Activated T-helper 2 cell treated with anti-CD3 and anti-CD28 coated beads, Interferon-gamma antibody, Interleukin-2, Interleukin-4, amounts not matched to agents 10 μg/mL and 5 μg/mL and 100 μg/mL, durations not matched to agents 14 hours and 24 hours and 36 hours (primary cell): ENCODE results near the gene BEND3. TPM values are rescaled to one million over a fixed set of nuclear protein-coding genes. Genes with fewer than 3 reads are reported as not detected.
"Not testable (repeated sequence)": the region's sequence is repeated elsewhere in the genome, so short reads cannot be mapped to it uniquely, and the experiment has no call there.

ENCODE experiments used
- DNase-seq: peaks from one replicate; pipeline ENCODE4 v3.0.0; 2021; ENCODE audit warnings: low spot score
- H3K27ac Mint-ChIP-seq: one replicate; pipeline ENCODE4 v1.8.0; 2021; ENCODE audit warnings: mixed read lengths
- H3K27me3 Mint-ChIP-seq: one replicate; pipeline ENCODE4 v1.8.0; 2021; ENCODE audit warnings: low read depth, mixed read lengths
- H3K36me3 Mint-ChIP-seq: one replicate; pipeline ENCODE4 v1.8.0; 2021; ENCODE audit warnings: low read depth, mixed read lengths
- H3K4me1 Mint-ChIP-seq: one replicate; pipeline ENCODE4 v1.8.0; 2021; ENCODE audit warnings: low read depth, mixed read lengths
- H3K4me3 Mint-ChIP-seq: one replicate; pipeline ENCODE4 v1.8.0; 2021; ENCODE audit warnings: low read depth, mild to moderate bottlenecking, moderate library complexity, mixed read lengths
- H3K9me3 Mint-ChIP-seq: one replicate; pipeline ENCODE4 v1.8.0; 2021; ENCODE audit warnings: mixed read lengths
- intact Hi-C: fragments of 100-400 bp; cut with micrococcal nuclease; formaldehyde crosslinking; loops from one replicate; pipeline ENCODE4 v1.15.1; 2023
- total RNA-seq: library from RNA; stranded (reverse); gene quantifications from 2 replicates; pipeline ENCODE4 v1.2.3, GENCODE V29; 2022

The BEND3 gene
- total RNA-seq, 1 donor from 2014 or later: 15.2 TPM

GRCh38 chr6:107101211-107101610 lies 14.1 kb downstream of the BEND3 start:
- Mint-ChIP-seq H3K36me3 (peaks cover 16% of the 10 kb centered on the region), H3K27ac (no peak overlapping the region), H3K4me3 (no peak overlapping the region), H3K4me1 (peaks cover 14% of the 10 kb centered on the region), H3K9me3 (no peaks in the 10 kb centered on the region), H3K27me3 (no peaks in the 10 kb centered on the region)
- no peak for DNase-seq
- intact Hi-C loops: no loop called here

DNA sequence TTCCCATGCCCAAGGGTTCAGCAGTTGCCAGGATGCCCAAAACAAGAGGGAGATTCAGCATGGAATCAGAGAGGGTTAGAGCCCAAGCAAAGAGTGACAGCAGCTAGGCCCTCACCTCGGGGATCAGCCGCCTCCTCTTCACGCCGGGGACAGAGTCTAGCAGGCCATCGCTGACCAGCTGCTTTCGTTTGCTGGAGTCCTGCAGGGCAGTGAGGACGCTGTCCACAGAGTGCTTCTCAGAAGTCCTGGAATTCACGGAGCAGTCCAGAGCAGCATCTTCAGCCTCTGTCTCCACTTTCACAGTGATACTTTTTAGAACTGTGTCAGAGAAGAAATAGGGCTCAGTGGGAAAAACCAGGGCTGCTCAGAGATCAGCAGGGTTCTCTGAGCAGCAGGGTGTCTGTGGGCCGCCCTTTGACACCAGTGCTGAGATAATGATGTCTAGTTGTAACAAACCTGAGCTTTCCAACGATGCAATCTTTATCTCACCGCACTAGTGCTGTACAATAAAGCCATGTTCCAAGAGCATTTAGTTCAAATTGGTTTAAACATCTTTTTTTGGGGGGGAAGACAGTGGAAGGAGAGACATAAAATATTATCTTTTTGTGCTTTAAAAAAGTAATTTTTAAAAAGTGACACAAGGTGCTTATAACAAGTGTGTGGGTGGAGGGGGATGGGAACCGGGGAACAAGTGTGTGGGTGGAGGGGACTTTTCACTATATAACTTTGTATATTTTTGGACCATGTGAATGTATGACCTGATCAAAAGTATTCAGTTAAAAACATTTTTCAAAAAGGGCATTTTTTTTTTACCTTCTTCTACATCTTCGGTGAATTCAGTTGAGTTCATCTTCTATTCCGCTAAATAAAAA lies 16.6 kb downstream of the BEND3 start:
- intact Hi-C loops: no loop called here
- peak overlapping the region; percentile 38 for H3K27ac Mint-ChIP-seq
- H3K4me3 Mint-ChIP-seq: no peak overlapping the region
- H3K27me3 Mint-ChIP-seq: no peaks in the 10 kb centered on the region
- H3K9me3 Mint-ChIP-seq: no peaks in the 10 kb centered on the region
- no peak for DNase-seq
- peaks cover 14% of the 10 kb centered on the region for H3K4me1 Mint-ChIP-seq
- peaks cover 21% of the 10 kb centered on the region for H3K36me3 Mint-ChIP-seq

GRCh38 chr6:107084459-107084858 lies 30.9 kb downstream of the BEND3 start:
- not testable (repeated sequence) for H3K4me3 Mint-ChIP-seq, DNase-seq, H3K27me3 Mint-ChIP-seq, H3K27ac Mint-ChIP-seq, H3K9me3 Mint-ChIP-seq
- Mint-ChIP-seq H3K36me3 (peaks cover 57% of the 10 kb centered on the region), H3K4me1 (peaks cover 35% of the 10 kb centered on the region)
- intact Hi-C loops: loop anchor here (5.0 kb wide), 2 partner anchors 33 to 52 kb away; partner anchors contain the start of gene BEND3

DNA sequence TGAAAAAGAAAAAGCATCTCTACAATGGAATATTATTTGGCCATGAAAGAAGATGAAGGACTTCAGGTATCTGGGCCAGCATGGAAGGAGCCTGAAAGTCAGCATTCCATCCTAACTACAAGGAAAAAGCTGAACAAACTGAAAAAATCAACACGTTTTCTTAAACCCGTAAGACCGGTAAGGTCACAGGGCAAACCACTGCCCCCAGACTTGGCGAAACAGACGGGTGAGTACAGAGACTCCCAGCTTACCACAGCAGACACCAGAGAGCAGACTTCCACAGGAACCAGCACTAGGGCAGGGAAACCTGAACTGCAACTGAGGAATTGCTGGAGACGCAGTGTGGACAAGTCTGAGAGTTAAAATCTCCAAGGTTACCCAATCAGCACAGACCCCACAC lies 31.4 kb downstream of the BEND3 start:
- Mint-ChIP-seq H3K27ac (no peak overlapping the region), H3K36me3 (peaks cover 57% of the 10 kb centered on the region), H3K4me1 (peaks cover 37% of the 10 kb centered on the region), H3K27me3 (no peaks in the 10 kb centered on the region), H3K9me3 (no peaks in the 10 kb centered on the region), H3K4me3 (no peak overlapping the region)
- DNase-seq: no peak
- intact Hi-C loops: loop anchor here (1.0 to 5.0 kb wide), 3 partner anchors 17 to 52 kb away; partner anchors contain the start of gene BEND3

DNA sequence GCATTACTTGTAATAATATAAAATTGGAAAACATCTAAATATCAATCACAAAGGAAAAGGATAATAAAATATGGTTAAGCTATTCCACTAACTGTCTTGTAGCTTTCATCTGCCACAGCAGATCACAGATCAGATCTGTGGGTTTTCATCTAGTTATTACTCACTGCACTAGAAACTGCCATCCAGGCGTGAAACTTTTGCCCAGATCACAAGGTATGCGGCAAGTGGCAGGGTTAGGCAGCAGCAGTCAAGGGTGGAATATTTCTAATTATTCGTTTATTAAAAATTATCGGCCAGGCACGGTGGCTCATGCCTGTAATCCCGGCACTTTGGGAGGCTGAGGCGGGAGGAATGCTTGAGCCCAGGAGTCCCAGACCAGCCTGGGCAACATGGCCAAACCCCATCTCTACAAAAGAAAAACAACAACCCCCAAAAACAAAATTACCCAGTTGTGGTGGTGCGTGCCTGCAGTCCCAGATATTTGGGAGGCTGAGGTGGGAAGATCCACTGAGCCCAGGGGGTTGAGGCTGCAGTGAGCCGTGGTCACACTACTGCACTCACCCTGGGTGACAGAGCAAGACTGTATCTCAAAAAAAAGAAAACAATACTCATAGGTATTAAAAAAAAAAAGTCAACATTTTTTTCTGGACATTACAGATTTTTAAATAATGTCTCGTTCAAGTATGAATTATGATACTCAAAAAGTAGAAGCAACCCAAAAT lies 32.1 kb downstream of the BEND3 start:
- Mint-ChIP-seq H3K27me3 (no peaks in the 10 kb centered on the region), H3K27ac (peak overlapping the region; percentile 33), H3K4me3 (no peak overlapping the region), H3K4me1 (peaks cover 38% of the 10 kb centered on the region), H3K36me3 (peaks cover 52% of the 10 kb centered on the region), H3K9me3 (no peaks in the 10 kb centered on the region)
- DNase-seq: peak; percentile 33
- intact Hi-C loops: loop anchor here (1.0 to 5.0 kb wide), 3 partner anchors 16 to 51 kb away; partner anchors contain the start of gene BEND3

GRCh38 chr6:107082045-107082444 lies 33.3 kb downstream of the BEND3 start:
- H3K36me3 Mint-ChIP-seq: peaks cover 45% of the 10 kb centered on the region
- peaks cover 36% of the 10 kb centered on the region for H3K4me1 Mint-ChIP-seq
- DNase-seq: no peak
- H3K4me3 Mint-ChIP-seq: no peak overlapping the region
- intact Hi-C loops: loop anchor here (5.0 kb wide), 2 partner anchors 35 to 50 kb away; partner anchors contain the start of gene BEND3
- H3K27ac Mint-ChIP-seq: peak overlapping the region; percentile 68
- no peaks in the 10 kb centered on the region for H3K27me3 Mint-ChIP-seq
- H3K9me3 Mint-ChIP-seq: no peaks in the 10 kb centered on the region

GRCh38 chr6:107080036-107080435 lies 35.3 kb downstream of the BEND3 start:
- Mint-ChIP-seq H3K4me3 (no peak overlapping the region), H3K9me3 (no peaks in the 10 kb centered on the region), H3K36me3 (peaks cover 37% of the 10 kb centered on the region), H3K27me3 (no peaks in the 10 kb centered on the region), H3K27ac (no peak overlapping the region), H3K4me1 (peaks cover 40% of the 10 kb centered on the region)
- DNase-seq: no peak
- intact Hi-C loops: loop anchor here (5.0 kb wide), 2 partner anchors 37 to 48 kb away; partner anchors contain the start of gene BEND3

DNA sequence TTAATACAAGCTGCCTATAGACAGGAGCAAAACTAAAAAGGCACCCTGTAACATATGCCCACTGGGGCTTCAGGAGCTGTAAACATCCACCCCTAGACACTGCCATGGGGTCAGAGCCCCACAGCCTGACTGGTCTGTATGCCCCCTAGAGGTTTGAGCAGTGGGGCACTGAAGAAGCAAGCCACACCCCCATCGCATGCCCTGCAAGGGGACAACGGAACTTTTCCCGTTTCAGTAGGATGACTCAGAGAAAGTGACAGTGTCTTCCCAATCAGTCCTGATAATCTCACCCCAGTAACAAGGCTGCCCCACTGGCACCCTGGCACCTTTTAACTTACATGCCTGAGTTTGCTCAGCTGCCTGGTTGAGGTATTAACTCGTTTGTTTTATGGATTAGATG lies 35.9 kb downstream of the BEND3 start:
- H3K36me3 Mint-ChIP-seq: peaks cover 31% of the 10 kb centered on the region
- intact Hi-C loops: no loop called here
- no peak for DNase-seq

DNA sequence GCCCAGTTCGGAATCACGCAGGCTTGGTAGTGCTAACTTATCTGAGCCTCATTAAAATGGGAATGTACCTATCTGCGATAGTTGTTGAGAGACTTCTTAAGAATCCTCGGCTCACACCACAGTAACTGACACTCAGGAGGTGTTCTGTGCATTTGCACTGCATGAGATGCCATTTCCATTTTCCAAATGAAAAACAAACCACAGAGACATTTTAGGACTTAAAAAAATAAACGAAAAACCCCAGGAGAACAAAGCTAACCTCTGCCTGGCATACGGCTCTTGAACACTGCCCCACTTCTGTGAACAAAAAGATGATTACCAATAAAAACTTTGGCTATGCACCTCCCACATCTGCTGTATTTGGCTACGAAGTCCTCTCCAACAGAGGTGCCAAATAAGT lies 37.6 kb downstream of the BEND3 start:
- Mint-ChIP-seq H3K27ac (no peak overlapping the region), H3K9me3 (no peaks in the 10 kb centered on the region), H3K27me3 (no peaks in the 10 kb centered on the region), H3K4me3 (no peak overlapping the region), H3K36me3 (peaks cover 14% of the 10 kb centered on the region), H3K4me1 (peaks cover 36% of the 10 kb centered on the region)
- no peak for DNase-seq
- intact Hi-C loops: no loop called here

More for the DNA sequence above, 35.9 kb downstream of the BEND3 start:
- Mint-ChIP-seq H3K4me1 (peaks cover 42% of the 10 kb centered on the region), H3K4me3 (no peak overlapping the region), H3K27ac (no peak overlapping the region), H3K27me3 (no peaks in the 10 kb centered on the region), H3K9me3 (no peaks in the 10 kb centered on the region)

DNA sequence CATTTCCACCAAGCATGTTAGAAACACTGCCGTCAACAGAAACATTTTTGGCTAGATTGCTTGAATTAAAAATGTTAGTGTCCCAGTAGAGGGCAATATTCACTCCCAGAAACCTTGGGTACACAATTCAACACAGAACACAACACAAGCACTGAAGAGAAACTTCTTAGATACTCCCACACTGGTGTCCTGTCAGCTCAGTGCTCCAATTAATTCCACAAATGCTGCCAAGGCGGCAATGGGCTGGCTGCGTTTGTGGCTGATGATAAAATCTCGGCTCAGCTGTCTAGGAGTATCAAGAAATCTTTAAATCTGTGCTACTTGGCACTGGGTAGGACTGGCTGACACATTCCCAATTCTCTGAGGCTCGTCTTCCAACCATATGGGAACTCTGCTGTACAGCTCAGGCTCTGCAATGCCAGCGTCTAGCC lies 39.3 kb downstream of the BEND3 start:
- Mint-ChIP-seq H3K9me3 (no peaks in the 10 kb centered on the region), H3K4me1 (peaks cover 25% of the 10 kb centered on the region), H3K4me3 (no peak overlapping the region), H3K27ac (no peak overlapping the region), H3K36me3 (peaks cover 8% of the 10 kb centered on the region), H3K27me3 (no peaks in the 10 kb centered on the region)
- no peak for DNase-seq
- intact Hi-C loops: no loop called here

- intact Hi-C loops: no loop called here
- Mint-ChIP-seq H3K9me3 (no peaks in the 10 kb centered on the region), H3K27ac (no peak overlapping the region), H3K36me3 (peaks cover 35% of the 10 kb centered on the region), H3K27me3 (no peaks in the 10 kb centered on the region), H3K4me1 (peaks cover 26% of the 10 kb centered on the region), H3K4me3 (no peak overlapping the region)
- DNase-seq: no peak
Observed at GRCh38 chr6:107070686-107071085, 44.6 kb downstream of the BEND3 start.

DNA sequence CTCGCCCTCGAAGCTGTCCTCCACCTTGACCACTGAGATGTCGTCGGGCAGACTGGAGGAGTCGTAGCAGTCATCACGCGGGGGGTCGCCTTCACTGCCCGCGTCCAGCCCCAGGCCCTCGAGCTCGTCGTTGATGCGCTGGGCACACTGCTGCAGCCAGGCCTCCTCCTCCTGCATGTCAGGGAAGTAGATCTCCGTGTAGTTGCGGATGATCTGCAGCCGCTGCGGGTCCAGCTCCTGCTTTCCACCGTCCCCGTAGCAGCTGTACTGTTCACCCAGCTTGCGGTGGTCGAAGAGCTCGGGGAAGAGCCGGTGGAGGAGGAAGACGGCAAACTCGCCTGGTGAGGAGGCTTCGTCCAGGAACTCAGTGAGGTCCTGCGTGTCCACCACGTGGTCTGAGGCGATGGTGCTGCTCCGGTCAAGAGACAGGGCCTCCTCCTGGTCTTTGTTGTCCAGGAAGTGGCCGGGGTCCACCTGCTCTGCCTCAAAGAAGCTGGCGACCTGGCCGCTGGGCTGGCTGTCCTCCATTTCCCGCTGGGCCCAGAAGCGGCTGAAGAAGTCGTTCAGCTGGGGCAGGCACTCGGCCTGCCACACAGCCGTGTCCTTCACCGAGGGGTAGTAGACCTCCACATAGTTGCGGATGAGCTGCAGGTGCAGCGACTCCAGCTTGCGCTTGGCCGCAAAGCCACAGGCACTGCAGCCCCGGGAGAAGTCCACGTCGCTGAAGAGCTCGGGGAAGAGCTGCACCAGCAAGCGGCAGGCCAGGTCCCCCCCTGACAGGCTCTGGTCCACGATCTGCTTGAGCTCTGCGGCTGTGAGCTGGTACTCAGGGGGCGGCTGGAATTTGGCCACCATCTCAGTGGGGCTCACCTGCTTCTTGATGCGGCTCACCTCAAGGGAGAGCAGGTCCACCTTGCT lies 45.4 kb downstream of the BEND3 start:
- Mint-ChIP-seq H3K4me3 (no peak overlapping the region), H3K4me1 (peaks cover 32% of the 10 kb centered on the region), H3K27ac (no peak overlapping the region), H3K9me3 (no peaks in the 10 kb centered on the region), H3K27me3 (no peaks in the 10 kb centered on the region), H3K36me3 (peaks cover 41% of the 10 kb centered on the region)
- no peak for DNase-seq
- intact Hi-C loops: loop anchor here (10.0 kb wide), 1 partner anchor 545 kb away; no protein-coding TSS in a partner anchor
